NCI-H2107 (cell line): ENCODE results near the gene ZNF768.
"Not testable (repeated sequence)": the region's sequence is repeated elsewhere in the genome, so short reads cannot be mapped to it uniquely, and the experiment has no call there.

Source experiments
- DNase-seq: peaks from one replicate; lab custom pipeline; 2025; lab: John Stamatoyannopoulos, UW

The ZNF768 gene

DNA sequence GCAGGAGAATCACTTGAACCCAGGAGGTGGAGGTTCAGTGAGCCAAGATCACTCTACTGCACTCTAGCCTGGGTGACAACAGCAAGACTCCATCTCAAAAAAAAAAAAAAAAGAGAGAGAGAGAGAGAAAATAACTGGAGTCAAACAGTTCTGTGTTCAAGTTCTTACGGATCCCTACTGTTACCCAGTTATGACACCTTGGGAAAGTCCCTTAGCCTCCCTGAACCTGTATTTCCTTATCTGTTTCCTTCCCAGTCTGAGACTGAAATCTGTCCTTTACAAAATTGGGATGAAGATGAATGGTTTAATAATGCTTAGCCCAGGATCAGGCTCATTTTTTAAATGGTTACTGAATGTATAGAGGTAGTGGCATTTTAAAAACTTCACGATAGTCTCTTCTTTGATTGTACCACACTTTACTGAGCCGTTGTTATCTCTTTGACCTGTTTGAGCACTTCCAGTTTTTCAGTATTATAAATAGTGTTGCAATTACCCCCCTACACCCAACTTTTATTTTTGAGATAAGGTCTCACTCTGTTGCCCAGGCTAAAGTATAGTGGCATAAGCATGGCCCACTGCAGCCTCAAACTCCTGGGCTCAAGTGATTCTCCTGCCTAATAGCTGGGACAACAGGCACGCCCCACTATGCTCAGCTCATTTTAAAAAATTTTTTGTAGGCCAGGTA, 17.1 kb downstream of the ZNF768 start:
- no peak for DNase-seq

DNA sequence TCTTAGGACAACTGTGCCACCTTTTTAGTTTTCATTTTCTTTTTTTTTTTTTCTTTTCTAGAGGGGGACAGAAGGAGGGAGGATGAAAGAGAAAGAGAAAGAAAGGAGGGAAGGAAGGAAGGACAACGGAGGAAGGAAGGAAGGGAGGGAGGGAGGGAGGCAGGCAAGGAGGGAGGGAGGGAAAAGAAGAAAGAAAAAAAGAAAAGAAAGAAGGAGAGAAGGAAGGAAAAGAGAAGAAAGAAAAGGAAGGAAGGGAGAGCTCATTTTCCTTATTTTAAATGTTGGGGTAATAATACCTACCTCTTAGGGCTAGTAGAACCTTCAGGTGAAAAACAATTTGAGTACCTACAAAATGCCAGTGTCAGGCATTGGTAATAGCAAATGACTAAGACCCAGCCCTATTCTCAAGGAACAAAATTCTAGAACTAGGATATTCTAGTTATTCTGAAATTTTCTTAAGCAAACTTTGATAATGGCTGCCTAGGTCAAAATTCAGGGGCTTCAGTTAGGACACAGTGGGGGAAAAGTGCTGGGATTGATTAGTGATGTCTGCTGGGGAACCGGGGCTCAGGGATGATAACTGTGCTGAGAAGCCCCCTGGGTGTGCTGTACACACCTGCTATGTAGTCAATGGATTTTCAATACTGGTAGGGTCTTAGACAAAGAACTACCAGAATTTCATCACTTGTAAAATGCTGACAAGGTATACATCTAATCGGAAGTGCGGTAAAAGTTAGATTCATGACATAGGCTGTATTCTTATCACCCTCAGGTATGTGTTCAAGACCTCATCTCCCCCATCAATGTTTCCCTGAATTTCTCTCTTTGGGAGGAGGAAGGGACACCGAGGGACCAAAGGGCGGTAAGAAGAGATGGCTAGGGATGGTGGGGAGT, 22.7 kb downstream of the ZNF768 start:
- no peak for DNase-seq

DNA sequence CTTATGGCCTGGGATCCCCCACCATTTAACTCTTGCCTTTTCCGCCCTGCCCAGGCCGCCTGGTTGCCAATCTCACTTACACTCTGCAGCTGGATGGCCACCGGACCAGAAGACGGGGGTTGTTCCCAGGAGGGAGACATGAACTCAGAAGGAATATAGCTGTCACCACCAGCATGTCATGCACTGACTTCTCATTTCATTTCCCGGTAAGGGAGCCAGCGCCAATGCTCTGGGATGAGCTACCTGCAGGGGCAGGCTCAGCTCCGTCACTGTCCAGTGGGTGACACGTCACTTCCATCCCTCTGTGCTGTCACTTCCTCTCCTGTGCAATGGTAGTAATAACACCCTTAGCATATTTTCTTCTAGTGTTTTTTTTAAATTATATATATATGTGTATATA, 27.1 kb downstream of the ZNF768 start:
- no peak for DNase-seq

DNA sequence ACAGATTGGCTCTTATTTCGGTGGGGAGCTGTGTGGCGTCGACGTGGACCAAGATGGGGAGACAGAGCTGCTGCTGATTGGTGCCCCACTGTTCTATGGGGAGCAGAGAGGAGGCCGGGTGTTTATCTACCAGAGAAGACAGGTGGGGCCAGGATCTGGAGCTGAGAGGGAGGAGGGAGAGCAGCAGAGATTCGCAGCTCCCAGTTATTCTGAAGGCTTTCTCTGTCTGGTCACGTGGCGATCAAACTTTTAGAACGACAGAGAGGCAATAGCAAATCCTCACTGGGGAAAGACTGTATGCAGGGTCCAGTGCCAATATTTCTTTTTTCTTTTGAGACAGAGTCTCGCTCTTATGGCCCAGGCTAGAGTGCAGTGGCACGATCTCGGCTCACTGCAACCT, 31.7 kb downstream of the ZNF768 start:
- DNase-seq = no peak

DNA sequence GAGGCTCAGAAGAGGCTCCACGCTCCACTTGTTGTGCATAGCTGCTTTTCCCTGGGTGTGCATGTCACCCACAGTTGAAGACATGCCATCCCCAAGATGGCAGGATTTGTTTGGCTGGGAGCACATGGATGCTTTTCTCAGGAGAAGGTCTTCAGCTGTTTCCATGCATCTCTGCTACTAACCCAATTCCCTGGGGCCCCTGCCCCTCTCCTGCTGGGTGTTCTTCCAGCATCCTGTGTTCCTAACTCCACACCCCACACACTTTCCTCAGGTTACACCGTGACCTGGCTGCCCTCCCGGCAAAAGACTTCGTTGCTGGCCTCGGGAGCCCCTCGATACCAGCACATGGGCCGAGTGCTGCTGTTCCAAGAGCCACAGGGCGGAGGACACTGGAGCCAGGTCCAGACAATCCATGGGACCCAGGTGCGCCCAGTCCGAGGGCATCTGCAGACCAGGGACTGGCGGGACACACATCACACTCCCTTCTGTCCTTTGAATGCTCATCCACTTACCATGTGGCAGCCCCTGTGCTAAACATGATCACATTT, 32.4 kb downstream of the ZNF768 start:
- no peak for DNase-seq

DNA sequence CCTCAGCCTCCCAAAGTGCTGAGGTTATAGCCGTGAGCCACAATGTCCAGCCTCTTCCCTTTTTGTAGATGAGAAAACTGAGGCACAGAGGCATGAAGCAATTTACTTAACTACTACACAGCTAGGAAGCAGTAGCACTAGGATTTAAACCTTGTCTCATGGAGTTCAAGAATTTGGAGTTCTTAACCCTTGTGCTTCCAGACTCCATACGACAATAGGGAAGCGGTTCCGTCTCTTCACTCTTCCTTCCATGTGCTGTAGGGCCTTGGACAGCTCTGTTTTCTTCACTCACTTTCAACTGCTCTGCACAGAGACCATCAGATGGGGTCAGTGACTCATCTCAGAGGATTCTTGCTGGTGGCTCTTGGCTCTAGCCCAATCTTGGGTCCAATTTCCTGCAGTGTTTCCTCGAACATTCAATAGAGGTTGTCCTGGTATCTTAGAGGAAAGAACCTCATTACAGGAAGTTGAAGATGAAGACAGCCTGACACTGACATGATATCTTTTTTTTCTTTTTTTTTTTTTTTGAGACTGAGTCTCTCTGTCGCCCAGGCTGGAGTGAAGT, 34.5 kb downstream of the ZNF768 start:
- no peak for DNase-seq

DNA sequence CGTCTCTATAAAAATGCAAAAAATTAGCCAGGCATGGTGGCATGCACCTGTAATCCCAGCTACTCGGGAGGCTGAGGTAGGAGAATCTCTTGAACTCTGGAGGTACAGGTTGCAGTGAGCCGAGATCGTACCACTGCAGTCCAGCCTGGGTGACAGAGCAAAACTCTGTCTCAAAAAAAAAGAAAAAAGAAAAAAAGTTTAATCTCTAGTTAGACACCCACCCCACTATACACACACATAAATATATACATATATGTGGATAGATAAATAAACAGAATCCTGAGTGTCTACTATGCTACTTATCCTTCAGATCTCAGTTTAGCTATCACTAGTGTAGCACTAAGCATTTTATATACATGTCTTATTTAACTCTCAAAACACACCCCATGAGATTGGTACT, 35.1 kb downstream of the ZNF768 start:
- no peak for DNase-seq

DNA sequence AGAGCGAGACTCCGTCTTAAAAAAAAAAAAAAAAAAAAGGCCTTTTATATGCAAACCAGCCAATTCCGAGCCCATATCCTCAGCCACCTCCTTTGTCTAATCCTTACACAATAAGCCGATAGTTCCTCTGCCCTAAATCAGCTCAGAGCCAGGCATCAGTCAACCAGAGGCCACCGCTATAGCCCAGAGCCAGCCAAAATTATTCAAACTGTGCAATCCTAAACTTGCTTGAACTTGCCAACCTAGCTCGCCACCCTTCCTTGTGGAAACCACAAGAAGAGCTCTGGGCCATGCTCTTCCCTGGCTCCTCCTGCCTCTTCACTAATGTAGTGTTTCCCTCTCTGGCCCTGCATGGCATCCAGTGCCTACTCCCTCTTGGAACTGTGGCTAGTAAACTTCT, 36.2 kb downstream of the ZNF768 start:
- DNase-seq = no peak

DNA sequence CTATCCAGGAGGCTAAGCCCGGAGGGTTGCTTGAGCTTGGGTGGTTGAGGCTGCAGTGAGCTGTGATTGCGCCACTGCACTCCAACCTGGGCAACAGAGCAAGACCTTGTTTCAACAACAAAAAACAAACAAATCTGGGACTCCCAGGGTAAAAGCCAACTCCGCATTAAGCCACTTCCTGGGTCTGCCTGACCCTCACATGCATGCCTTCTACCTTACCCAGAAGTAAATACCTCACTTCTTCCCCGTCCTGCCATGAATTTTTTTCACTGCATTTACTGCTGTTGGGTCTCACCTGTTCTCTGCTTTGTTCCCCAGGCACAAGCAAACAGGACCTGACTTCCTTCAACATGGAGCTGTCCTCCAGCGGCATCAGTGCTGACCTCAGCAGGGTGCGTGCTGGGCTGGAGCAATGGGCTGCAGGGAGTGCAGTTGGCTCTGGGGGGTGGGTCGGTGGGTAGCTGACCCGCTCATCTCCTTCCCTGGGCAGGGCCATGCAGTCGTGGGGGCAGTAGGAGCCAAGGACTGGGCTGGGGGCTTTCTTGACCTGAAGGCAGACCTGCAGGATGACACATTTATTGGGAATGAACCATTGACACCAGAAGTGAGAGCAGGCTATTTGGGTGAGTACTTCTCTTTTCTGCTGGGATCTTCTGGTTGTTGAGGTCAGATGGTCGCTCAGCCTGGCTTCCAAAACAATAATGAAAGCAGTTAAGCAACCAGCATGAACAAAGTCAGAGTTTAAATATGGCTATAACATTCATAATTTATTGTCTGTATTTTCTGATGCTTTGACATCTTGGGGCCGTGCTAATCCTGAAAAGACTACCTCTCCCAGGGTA, 37.4 kb downstream of the ZNF768 start:
- DNase-seq = no peak

DNA sequence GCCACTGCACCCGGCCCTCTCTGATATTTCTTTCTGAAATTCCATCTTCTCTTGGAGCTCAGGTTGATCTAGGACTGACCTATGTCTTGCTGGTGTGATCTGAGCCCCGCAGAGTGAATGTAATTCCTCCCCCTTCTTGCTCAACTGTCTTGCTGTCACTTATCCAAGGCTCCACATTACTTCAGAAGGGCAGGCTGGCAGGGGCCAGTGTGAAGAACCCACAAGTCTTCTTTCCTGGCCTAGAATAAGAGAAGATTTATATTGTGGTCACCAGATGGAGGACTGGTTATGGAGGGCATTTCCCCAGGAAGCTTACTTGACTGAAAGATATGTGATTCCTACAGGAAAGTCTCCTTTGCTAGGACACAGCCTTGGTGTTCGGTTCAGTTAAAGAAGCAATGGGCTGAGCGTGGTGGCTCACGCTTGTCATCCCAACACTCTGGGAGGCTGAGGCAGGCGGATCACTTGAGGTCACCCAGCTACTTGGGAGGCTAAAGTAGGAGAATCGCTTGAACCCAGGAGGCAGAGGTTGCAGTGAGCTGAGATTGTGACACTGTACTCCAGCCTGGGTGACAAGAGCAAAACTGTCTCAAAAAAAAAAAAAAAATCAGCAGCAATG, 40.4 kb downstream of the ZNF768 start:
- DNase-seq = no peak

DNA sequence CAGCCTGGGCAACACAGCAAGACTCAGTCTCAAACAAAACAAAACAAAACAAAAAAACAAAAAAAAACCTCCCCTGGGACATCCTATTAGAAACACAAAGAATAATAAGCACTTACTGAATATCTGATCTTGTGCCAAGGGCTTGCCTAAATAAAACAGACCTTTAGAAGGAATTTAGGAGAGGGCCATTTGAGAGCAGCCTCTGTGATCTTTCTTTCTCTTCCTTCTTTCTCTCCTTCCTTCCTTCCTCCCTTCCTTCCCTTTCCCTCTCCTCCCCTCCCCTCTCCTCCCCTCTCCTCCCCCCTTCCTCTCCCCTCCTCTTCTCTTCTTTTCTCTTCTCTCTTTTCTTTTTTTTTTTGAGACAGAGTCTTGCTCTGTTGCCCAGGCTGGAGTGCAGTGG, 41.5 kb downstream of the ZNF768 start:
- DNase-seq = no peak

DNA sequence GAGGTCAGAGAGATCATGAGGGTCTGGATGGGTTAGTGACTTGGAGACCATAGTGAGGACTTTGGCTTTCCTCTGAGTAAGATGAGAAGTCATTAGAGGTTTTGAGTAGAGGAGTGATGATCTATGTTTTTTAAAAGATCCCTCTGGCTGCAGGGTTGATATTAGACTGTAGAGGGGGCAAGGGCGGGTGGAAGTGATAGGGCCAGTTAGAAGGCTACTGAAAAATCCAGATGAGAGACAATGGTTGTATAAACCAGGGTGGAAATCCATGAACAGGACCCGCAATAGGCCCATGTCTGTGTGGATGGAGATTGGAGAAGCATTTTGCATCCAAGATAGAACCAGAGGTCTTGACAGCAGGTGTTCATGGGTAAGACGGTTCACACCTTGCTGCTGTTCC, 44.0 kb downstream of the ZNF768 start:
- no peak for DNase-seq

DNA sequence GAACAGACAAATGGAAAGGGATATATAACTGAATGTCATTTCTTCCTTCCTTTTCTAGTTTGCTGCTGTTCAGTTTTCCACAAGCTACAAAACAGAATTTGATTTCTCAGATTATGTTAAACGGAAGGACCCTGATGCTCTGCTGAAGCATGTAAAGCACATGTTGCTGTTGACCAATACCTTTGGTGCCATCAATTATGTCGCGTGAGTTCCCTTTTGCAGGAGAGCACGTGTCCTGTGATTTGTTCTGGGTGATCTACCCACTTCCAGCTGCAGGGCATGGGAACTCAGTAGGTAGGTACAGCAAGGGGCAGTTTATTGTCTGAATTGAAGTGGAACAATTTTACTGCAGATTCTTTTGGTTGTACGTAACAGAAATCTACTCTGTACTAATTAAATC, 45.0 kb downstream of the ZNF768 start:
- no peak for DNase-seq

DNA sequence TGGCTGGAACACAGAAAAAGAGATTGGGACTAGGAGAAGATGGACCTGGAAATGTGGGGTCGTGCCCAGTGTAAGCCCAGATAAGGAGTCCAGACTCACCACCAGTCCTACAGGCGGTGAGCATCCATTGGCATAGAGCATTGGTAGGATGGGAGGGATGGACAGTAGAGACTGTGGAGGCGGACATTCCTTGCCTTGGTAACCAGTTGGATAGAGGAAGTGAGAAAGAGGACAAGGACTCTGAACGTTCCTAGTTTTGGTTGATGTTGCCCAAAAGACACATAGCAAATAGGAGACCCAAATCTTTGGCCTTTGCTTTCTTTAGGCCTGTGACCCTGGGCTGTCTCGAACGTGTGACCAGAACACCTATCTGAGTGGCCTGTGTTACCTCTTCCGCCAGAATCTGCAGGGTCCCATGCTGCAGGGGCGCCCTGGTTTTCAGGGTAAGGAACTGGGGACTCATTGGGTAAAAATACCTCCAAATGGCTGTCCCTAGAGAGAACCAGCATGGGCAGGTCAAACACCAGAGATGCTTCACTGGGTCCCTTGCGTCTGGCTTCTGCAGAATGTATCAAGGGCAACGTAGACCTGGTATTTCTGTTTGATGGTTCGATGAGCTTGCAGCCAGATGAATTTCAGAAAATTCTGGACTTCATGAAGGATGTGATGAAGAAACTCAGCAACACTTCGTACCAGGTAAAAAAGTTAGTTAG, 47.4 kb downstream of the ZNF768 start:
- no peak for DNase-seq

DNA sequence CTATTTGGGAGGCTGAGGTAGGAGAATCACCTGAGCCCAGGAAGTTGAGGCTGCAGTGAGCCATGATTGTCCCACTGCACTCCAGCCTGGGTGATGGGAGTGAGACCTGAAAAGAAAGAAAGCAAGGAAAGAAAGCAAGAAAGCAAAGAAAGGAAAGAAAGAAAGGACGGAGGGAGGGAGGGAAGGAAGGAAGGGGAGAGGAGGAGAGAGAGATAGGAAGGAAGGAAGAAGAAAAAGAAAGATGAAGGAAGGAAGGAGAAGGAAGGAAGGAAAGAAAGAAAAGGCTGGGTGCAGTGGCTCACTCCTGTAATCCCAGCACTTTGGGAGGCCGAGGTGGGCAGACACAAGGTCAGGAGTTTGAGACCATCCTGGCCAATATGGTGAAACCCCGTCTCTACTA, 48.6 kb downstream of the ZNF768 start:
- DNase-seq = not testable (repeated sequence)

DNA sequence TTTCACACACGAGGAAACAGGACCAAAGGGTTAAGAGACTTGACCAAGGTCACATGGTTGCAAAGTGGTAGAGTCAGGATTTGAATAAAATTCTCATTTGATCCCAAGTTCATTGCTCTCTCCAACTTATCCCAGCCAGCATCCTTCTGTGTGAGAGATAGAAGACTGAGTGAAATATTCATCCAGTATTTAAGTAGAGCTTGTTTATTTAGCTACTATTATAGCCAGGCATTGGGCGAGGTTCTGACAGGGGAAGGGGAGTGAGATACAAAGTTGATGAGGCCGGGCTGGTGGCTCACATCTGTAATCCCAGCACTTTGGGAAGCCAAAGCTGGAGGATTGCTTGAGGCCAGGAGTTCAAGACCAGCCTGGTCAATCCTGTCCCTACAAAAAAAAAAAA, 49.4 kb downstream of the ZNF768 start:
- DNase-seq = no peak

DNA sequence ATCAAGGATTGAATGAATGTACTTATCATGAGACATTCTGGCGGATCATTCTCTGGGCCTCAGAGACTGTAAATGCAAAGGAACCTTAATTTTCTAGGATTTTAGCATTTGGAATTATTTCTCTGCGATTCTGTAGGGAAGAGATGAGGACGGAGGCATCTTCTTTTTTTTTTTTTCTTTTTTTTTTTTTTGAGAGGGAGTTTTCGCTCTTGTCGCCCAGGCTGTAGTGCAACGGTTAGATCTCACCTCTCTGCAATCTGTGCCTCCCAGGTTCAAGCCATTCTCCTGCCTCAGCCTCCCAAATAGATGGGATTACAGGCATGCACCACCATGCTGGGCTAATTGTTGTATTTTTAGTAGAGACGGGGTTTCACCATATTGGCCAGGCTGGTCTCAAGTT, 51.7 kb downstream of the ZNF768 start:
- DNase-seq = no peak

DNA sequence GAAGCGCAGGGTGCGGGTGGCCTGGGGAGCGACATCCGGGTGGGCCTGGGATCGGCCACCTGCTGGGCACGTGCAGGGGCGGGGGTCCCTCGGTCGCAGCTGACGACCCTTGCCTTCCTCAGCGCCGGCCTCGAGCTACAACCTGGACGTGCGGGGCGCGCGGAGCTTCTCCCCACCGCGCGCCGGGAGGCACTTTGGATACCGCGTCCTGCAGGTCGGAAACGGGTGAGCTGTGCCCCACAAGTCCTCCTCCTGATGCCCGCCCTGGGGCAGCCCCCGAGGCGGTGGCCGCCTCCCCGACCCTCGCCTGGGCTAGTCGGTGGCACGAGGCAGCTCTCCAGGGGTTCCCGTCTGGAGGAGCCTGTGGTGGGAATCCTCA, 52.3 kb downstream of the ZNF768 start:
- DNase-seq = no peak
